Measurements from ENCODE around the gene LRRC8A.
"Not testable (repeated sequence)": the region's sequence is repeated elsewhere in the genome, so short reads cannot be mapped to it uniquely, and the experiment has no call there.

LRRC8A gene

DNA sequence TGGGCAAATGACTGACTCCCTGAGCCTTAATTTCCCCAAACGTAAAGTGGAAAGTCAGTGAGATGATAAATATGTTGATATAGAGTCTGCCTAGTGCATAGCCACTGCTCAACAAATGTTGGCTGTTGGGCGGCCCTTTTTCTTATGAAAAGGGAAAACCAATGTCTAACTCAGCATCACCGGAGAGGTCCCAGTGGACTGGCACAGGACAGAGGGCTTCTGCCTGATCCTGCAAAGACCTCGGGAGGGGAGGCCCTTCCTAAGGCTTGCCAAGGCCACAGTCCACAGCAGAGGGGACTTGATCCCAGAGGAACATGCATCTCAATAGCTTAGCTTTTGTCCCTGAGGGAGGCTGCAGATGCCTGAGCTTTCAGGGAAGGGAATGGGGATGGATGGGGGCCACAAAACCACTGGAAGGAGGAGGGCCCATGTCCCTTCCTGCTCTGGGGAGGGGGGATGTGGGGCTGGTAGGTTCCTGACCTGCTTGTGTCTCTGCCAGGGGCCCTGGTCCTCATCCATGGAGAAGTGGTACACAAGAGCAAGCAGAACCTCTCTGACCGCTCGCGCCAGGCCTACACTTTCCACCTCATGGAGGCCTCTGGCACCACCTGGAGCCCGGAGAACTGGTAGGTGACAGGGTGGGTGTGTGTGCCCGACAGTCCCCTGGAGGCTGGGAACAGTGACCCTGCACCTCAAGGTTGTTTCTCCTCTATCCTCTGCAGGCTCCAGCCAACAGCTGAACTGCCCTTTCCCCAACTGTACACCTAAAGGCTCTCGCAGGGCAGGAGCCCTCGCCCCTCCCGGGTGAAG is 59.2 kb downstream of the LRRC8A start:
- TF ChIP-seq ZFX (IDR thresholded peaks at IDR 0.05), result no peak
- no peak overlapping the region for H3K27ac ChIP-seq

DNA sequence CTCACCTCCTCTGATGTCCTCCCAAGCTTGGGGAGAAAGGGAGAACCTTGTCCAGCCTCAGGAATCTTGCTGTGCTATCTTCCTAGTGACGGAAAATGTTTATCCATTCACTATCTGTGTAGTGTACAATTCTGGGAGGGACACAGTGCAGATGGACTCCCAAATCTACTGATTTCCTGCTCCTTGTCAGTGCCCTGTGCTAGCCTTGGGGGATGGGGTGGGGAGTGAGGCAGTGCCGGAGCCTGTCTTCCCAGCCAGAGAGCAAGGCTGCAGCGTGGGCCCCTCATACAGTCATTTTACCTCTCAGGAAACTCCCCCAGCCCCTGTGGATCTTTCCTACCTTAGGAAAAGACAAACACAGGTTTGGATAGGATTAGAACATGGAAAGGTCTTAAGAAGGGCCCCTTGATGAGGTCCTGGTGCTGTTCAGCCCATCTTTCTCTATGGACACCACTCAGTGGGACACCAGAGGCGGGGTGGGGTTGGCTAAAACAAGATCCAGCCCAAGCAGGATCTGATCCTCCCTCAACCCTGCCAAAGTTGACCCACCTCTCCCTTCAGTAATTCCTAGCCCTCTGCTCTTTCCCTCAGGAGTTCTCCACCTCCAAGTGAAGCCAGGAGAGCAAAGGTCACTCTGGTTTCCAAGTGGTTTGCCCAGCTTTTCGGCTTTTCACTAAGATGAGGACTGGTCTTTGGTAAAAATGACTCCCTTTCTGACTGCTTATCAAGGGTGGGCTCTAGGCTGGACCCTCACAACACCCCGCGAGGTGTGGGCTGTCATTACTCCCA is 62.1 kb downstream of the LRRC8A start:
- H3K27ac ChIP-seq, result no peak overlapping the region
- TF ChIP-seq ZFX (IDR thresholded peaks at IDR 0.05), result no peak
- TF ChIP-seq, protein P1, sequence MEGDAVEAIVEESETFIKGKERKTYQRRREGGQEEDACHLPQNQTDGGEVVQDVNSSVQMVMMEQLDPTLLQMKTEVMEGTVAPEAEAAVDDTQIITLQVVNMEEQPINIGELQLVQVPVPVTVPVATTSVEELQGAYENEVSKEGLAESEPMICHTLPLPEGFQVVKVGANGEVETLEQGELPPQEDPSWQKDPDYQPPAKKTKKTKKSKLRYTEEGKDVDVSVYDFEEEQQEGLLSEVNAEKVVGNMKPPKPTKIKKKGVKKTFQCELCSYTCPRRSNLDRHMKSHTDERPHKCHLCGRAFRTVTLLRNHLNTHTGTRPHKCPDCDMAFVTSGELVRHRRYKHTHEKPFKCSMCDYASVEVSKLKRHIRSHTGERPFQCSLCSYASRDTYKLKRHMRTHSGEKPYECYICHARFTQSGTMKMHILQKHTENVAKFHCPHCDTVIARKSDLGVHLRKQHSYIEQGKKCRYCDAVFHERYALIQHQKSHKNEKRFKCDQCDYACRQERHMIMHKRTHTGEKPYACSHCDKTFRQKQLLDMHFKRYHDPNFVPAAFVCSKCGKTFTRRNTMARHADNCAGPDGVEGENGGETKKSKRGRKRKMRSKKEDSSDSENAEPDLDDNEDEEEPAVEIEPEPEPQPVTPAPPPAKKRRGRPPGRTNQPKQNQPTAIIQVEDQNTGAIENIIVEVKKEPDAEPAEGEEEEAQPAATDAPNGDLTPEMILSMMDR (conservative IDR thresholded peaks at IDR 0.05), result no peak

DNA sequence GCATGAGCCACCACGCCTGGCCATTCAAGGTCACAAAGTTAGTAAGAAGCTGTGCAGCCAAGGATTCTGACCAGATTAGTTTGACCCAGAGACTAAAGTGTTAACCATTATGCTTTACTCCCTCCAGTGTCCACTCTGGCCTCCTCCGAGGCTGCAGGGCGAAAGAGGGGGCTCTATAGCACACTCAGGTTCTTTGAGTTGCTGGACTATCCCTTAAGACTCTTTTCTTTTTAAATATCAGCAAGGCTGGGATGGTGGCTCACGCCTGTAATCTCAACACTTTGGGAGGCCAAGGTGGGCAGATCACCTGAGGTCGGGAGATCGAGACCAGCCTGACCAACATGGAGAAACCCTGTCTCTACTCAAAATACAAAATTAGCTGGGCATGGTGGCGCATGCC is 63.0 kb downstream of the LRRC8A start:
- H3K27ac ChIP-seq, result not testable (repeated sequence)

DNA sequence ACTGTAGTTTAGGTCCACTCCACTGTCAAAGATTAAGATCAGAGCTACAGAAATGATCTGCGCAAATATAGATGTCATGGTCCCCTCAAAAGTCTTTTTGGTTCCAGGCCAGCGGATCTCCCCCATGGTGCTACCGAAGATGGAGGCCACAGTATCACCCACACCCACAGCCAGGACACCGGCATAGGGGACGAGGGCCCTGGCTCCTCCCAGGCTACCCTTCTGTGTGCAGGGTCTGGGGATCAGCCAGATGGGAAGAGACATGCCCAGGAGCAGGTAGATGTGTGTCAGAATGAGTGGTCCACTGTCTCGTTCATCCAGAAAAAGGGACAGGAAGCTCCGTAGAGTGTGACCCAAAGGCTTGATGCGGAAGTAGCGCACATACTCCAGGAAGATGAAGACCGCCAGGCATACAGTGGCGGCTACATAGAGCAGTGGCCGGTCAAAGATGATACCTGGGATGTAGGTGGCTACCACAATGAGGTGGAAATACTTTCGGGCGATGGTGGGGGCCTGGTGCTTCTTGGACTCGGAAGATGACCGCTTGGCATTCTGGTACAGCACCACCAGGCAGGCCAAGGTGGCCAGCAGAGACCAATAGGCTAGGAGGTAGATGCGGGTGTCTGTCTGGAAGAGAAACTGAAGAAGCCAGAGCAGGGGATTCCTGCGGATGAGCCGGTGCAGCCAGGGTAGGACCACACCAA is 64.0 kb downstream of the LRRC8A start:
- TF ChIP-seq, protein P1 (conservative IDR thresholded peaks at IDR 0.05), result no peak
- no peak for TF ChIP-seq ZFX (IDR thresholded peaks at IDR 0.05)
- peak overlapping the region; percentile 95; the same call in 1 of the 2 replicates for H3K27ac ChIP-seq

DNA sequence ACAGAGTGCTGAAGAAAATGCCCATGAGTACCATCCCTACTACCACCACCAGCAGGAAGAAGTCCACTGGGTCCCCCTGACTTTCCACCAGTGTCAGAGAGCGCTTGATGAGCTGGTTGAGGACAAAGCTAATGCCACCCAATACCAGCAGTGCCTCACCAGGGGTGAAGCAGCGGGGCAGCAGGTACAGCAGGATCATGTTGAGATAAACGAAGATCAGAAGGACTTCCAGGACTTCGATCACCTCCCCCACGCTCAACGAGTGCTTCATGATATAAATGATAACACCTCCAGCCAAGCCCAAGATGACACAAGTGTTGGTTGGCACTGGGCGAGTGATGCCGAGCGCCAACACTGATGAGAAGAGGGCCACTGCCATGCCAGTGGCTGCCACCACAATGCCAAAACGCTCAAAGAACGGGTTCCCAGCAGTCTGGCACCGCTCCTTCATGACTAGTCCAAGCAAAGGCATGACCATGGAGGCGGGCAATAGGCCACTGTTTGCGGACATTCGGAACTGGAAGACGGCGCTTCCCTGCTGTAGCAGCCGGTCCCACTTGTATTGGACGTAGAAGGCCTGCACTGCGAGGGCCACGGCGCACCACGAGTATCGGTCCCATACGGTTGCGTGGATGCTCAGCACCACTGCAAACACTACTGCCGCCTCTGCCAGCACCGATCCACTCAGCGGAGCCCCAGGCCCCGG is 64.8 kb downstream of the LRRC8A start:
- no peak for TF ChIP-seq ZFX (IDR thresholded peaks at IDR 0.05)
- TF ChIP-seq, protein P1 (conservative IDR thresholded peaks at IDR 0.05), result no peak
- peak overlapping the region; percentile 95 for H3K27ac ChIP-seq

DNA sequence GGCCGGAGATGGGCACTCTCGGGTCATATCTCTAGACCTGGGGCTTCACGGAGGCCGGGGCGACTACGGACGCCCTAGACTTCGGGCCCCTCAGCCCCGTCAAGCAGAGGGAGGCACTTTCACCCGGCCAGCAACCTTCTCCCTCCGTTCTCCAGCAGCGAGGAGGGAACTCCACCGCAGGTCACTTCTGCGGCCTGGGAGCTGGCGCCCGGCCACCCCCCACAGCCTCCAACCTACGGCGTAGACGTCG is 65.3 kb downstream of the LRRC8A start:
- peak overlapping the region; percentile 95 for H3K27ac ChIP-seq
- TF ChIP-seq ZFX (IDR thresholded peaks at IDR 0.05), result peak; percentile 71; the same call in 1 of the 2 replicates
- TF ChIP-seq, protein P1 (conservative IDR thresholded peaks at IDR 0.05), result no peak

DNA sequence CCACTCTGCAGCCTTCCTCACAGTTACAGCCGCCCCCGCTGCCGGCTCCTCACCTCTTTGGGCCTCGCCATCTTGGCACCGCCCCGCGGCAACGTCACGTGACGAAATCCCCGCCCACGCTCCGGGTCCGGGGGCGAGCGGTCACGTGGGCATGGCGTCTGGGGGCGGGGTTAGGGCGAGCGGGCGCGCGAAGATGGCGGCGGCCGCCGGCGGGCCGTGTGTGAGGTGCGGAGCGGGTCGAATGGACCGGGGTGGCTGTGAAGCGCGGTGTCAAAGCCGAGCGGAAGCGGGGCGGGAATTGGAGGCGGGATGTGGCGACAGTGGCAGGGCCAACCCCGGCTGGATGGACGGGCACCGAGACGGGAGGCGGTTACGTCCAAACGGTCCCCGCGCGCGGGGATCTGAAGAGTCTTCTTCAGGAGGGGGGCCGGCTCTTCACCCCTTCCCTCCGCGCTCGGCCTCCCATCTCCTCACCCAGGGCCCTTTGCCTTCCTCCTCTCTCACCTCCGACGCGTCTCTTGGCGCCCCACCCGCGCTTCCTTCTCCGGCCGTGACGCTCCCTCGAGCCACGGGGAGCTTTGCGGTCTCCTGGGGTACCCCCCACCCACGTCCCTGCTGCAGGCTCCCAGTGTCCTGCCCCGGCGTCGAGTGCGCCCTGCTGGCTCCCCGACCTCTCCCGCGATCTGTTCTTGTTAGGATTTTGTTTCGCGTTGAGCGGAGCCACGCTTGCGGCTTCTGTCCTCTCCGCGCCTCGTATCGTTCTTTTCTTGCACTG is 65.8 kb downstream of the LRRC8A start, which contains the start of the genes DOLK and NUP188:
Gene DOLK (minus strand): TSS at position 77 of the 775 bp plus-strand sequence. CDS start 300 bp downstream, outside the sequence.
Gene NUP188 (plus strand): TSS at position 173 of the 775 bp plus-strand sequence. CDS start 21 bp downstream, at position 194.
- no peak for TF ChIP-seq ZFX (IDR thresholded peaks at IDR 0.05)
- TF ChIP-seq, protein P1 (conservative IDR thresholded peaks at IDR 0.05), result no peak
- H3K27ac ChIP-seq, result peak within 1 kb of the TSS; percentile 95

DNA sequence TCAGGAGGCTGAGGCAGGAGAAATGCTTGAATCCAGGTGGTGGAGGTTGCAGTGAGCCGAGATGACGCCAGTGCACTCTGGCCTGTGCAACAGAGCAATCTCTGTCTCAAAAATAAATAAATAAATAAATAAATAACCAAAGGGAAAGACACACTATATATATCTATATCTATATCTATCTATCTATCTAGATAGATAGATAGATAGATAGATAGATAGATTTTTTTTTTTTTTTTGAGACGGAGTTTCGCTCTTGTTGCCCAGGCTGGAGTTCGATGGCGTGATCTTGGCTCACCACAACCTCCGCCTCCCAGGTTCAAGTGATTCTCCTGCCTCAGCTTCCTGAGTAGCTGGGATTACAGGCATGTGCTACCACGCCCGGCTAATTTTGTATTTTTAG is 79.5 kb downstream of the LRRC8A start:
- H3K27ac ChIP-seq, result not testable (repeated sequence)

Measured in C4-2B (cell line).